ENCODE results near the gene NR1H4.

Gene NR1H4

DNA sequence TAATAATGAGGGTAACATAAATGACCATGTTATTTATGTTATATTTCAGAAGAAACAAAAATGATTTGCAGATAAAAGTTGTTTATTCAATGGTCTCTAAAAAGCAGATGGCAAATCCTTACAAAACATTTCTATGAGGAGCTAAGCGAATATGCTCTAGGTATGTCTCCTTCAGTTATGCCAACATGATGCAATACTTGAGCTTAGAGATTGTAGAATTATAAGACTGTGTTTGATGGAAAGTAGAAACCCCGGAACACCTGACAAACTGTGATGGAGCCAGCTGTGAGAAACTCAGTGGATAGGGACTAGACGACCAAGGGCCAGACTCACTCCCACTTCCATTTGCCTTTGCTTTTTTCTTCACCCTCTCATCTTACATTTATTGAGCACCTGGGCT lies 17.8 kb upstream of the NR1H4 start:
- TF ChIP-seq, protein P1, sequence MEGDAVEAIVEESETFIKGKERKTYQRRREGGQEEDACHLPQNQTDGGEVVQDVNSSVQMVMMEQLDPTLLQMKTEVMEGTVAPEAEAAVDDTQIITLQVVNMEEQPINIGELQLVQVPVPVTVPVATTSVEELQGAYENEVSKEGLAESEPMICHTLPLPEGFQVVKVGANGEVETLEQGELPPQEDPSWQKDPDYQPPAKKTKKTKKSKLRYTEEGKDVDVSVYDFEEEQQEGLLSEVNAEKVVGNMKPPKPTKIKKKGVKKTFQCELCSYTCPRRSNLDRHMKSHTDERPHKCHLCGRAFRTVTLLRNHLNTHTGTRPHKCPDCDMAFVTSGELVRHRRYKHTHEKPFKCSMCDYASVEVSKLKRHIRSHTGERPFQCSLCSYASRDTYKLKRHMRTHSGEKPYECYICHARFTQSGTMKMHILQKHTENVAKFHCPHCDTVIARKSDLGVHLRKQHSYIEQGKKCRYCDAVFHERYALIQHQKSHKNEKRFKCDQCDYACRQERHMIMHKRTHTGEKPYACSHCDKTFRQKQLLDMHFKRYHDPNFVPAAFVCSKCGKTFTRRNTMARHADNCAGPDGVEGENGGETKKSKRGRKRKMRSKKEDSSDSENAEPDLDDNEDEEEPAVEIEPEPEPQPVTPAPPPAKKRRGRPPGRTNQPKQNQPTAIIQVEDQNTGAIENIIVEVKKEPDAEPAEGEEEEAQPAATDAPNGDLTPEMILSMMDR (IDR thresholded peaks at IDR 0.05) = no peak

DNA sequence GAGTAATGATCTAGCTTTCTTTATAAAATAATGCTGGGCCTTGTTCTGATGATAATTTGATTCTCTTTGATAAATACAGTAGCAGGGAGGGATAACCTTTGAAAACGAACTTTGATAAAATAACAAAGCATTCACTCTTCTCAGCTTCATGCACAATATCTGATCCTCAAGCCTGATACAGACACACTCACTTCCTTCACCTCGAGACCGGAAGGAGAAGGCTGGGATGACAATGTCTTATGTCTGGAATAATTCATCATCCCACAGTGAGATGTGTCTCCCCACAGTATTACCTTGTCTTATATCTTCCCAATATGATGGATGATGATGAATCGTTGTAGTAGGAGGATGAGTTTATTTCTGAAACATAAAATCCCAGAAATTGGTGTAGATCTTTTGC lies 15.5 kb upstream of the NR1H4 start:
- TF ChIP-seq, protein P1 (IDR thresholded peaks at IDR 0.05) = no peak

DNA sequence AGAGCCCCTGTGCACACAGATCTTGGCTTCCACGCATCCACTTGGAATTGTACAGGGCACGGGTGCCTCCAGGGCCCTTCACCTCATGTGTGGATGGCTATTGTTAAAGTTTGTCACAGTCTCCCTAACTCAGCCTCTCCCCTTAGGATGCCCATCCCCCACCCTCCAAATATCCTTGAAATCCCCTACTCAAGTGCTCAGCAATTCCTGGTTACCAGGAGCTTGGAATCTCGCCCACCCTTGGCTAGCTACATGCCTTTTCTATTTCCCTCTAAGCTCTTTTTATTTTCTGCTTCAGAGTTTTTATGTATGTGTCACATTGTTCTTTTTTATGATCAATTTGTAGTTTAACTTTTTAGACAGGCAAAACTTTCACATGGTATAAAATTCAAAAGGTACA lies 13.0 kb upstream of the NR1H4 start:
- TF ChIP-seq, protein P1 (IDR thresholded peaks at IDR 0.05) = no peak

DNA sequence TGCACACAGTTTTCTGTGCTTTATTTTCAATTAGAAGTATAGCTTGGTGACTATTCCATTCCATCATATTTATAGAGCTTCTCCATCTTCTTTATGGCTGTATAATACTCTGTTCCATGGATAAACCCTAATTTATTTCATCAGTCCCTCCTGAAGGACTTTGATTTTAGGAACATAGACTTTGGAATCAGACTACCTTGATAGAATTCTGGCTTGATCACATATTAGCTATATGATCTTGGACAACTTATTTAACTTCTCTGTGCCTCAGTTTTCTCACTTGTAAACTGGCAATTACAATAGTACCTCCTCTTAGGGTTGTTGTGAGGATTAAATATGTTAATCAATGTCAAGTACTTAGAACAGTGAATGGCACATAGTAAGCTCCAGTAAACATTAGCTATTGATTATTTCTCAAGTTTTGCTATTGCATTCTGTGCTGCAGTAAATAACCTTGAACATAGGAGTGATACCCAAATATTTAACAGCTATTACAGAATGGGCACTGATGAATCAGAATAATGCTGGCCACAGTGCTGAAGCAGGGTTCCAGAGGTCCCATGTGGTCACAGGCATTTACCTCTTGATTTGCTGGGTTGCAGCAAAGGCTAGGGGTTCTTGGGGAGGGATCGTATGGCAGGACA lies 12.2 kb upstream of the NR1H4 start:
- TF ChIP-seq, protein P1 (IDR thresholded peaks at IDR 0.05) = no peak

DNA sequence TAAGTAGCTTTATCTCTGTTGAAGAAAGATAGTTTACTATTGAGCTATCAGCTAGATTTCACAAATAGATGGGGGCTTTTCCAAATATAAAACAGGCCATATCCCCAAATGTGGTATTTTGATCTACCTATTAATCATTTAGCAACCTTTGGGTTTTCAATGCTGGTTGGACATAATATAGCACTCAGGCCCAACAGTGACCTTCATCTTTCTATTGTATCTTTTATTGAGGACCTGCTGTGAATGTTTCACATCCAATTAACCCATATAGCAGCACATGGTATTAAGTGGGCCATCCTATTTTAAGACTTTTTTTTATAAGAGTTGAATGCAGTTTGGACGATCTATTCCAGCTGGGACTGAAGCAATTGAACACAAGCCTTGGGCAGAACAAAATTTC lies 10.0 kb upstream of the NR1H4 start:
- TF ChIP-seq, protein P1 (IDR thresholded peaks at IDR 0.05) = no peak

DNA sequence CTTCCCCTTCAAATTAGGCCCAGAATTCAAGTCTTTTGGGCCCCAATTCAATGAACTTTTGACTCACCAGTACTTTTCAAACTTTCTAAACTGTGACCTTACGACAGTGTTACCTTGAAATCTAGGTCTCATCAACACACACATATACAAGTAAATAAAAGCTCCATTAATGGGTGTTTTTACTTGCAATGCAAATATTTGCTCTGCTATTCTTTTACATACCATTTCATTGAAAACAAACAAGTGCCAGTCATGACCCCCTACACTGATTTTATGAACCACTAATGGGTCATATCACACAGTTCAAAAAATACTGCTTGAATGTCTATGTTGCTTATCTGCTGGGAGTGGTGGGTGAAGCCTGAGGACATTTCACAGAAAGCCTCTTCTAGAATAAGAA lies 9.1 kb upstream of the NR1H4 start:
- TF ChIP-seq, protein P1 (IDR thresholded peaks at IDR 0.05) = no peak

DNA sequence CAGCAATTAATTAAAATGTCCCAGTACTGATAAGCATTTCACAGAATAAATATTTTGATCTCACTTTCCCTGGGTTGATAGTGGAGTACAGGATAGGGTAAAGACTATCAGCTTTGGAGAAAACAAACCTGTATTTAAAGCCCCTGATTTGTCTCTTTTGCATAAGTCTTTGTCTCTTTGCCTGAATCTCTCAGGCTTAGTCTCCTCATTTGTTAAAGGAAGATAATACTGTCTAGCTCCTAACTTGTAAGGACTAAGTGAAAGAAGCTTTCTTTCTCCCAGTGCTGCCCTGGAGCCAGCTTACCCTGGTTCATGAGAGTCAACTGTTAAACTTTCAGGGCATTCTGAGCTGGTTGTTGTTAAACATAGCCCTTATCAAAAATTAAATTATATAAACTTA lies 5.5 kb upstream of the NR1H4 start:
- TF ChIP-seq, protein P1 (IDR thresholded peaks at IDR 0.05) = no peak

DNA sequence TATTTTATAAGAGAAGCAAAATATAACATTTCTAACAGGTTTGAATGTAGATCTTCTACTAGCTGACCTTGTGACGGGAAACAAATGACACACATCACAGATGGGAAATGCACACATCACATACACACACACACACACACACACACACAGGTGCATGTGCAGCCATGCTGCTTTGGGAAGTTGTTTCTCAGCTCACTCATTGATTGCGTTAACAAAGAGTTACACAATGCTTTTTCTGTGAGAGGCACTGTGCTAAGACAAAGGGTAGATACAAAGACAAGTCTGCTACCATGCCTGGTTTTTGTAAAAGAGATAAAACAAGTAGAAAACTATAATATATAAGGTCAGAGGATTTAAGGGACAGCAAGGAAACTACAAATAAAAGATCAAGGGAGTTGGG lies 1.3 kb upstream of the NR1H4 start:
- TF ChIP-seq, protein P1 (IDR thresholded peaks at IDR 0.05) = no peak
